NCI-H1092 (cell line): ENCODE measurements around the gene TMEM161A.
"Not testable (repeated sequence)": the region's sequence is repeated elsewhere in the genome, so short reads cannot be mapped to it uniquely, and the experiment has no call there.

Experiments
- DNase-seq: peaks from one replicate; lab custom pipeline; 2025; lab: John Stamatoyannopoulos, UW

Gene TMEM161A

GRCh38 chr19:19121371-19121770 lies 16.9 kb downstream of the TMEM161A start:
- DNase-seq = no peak

GRCh38 chr19:19120308-19121231 lies 17.7 kb downstream of the TMEM161A start:
- no peak for DNase-seq

GRCh38 chr19:19119325-19120237 lies 18.7 kb downstream of the TMEM161A start:
- DNase-seq = no peak

- DNase-seq = no peak
These were observed 22.3 kb downstream of the TMEM161A start for GRCh38 chr19:19115954-19116353.

- no peak for DNase-seq
These were observed 25.1 kb downstream of the TMEM161A start for GRCh38 chr19:19113040-19113626.

- DNase-seq = no peak
These were observed 26.2 kb downstream of the TMEM161A start for GRCh38 chr19:19111967-19112580.

- no peak for DNase-seq
These were observed 27.0 kb downstream of the TMEM161A start for GRCh38 chr19:19111136-19111835.

GRCh38 chr19:19110410-19111135 lies 27.7 kb downstream of the TMEM161A start:
- DNase-seq = no peak

GRCh38 chr19:19109601-19110000 lies 28.7 kb downstream of the TMEM161A start:
- DNase-seq = no peak

- no peak for DNase-seq
These were observed 30.6 kb downstream of the TMEM161A start for GRCh38 chr19:19107654-19108053.

GRCh38 chr19:19106938-19107337 lies 31.3 kb downstream of the TMEM161A start:
- not testable (repeated sequence) for DNase-seq

GRCh38 chr19:19106056-19106551 lies 32.2 kb downstream of the TMEM161A start:
- DNase-seq = no peak

GRCh38 chr19:19105365-19106055 lies 32.8 kb downstream of the TMEM161A start:
- no peak for DNase-seq

GRCh38 chr19:19103167-19103566 lies 35.1 kb downstream of the TMEM161A start:
- DNase-seq = no peak

GRCh38 chr19:19102566-19102965 lies 35.7 kb downstream of the TMEM161A start:
- DNase-seq = not testable (repeated sequence)

GRCh38 chr19:19101540-19101939 lies 36.7 kb downstream of the TMEM161A start:
- DNase-seq = no peak

GRCh38 chr19:19098703-19099632 lies 39.3 kb downstream of the TMEM161A start:
- DNase-seq = no peak

- no peak for DNase-seq
These were observed 40.1 kb downstream of the TMEM161A start for GRCh38 chr19:19098084-19098702.
